ENCODE measurements around the gene KCTD17.

The KCTD17 gene

DNA sequence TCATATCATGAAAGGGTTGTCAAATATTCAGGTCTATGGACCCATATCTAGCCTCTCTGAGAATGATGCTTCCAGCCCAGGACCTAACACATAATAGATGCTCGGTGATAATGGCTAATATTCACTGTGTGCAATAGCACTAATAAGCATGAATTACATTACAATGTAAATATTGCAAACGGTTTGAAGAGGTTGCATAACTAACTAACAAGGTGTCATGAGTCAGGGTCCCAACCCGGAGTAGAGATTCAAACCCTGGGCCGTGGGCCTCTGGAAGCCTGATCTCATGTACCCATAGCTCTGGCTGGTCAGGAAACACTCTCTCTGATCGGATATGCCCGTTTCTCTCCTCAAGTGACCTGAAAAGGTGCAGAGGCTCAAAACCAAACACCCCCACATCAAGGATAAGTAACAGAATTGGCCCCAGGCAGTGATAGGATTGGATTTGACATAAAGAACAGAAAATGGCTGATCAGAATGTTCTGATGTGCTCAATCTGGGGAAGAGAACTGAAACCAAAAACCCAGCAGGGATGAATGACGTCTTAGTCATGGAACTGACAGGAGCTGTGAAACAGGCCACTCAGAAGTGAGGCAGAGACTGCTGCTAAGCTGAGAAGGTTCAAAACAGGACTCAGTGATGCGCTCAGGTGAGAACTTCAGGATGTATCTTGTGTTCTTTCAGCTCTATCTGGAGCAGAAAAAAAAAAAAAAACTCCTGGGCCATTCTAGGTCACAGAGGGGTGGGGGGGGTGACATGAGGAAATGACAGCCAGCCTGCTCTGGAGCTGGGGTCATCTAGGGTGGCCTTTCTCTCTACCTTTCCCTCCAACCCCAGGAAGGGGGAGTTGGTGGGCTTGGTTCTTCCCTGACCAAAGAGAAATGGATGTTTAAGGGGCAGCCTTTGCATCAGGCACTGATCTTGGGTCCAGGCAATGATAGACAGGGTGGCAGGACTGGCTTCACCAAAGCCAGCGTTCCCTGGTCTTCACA is 6.6 kb upstream of the KCTD17 start:
- H3K4me3 ChIP-seq (ENCODE audit: low read depth, low read length), result no peak overlapping the region
- H2AFZ ChIP-seq (ENCODE audit: low read length, unreplicated experiment), result no peak overlapping the region
- H3K27me3 ChIP-seq (ENCODE audit: insufficient read depth, low read length), result no peaks in the 10 kb centered on the region
- no peaks in the 10 kb centered on the region for H3K36me3 ChIP-seq (ENCODE audit: insufficient read depth, low read length)
- peaks cover 13% of the 10 kb centered on the region for H3K4me1 ChIP-seq (ENCODE audit: control insufficient read depth, insufficient read depth, low read length, unreplicated experiment)
- H3K27ac ChIP-seq (ENCODE audit: low read depth, low read length), result no peak overlapping the region
- no peaks in the 10 kb centered on the region for H3K79me2 ChIP-seq (ENCODE audit: control insufficient read depth, insufficient read depth, low read length, unreplicated experiment)

DNA sequence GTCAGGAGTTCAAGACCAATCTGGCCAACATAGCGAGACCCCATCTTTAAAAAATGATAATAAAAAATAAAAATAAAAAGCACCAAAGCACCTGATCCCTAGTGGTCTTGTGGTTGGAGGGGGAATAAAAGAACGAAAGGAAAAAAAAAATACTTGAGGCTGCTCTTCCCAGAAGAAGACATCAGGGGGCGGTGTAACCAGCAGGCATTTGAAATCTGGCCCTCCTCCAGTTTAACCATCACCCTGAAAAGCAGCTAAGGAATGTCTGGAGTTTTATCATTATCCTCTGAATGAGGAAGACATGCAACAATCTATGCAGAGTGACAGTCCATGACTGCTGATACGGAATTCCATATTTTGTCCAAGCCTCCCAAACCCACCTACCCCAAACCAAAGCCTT is 5.6 kb upstream of the KCTD17 start:
- H2AFZ ChIP-seq (ENCODE audit: low read length, unreplicated experiment), result no peak overlapping the region
- H3K36me3 ChIP-seq (ENCODE audit: insufficient read depth, low read length), result no peaks in the 10 kb centered on the region
- no peaks in the 10 kb centered on the region for H3K79me2 ChIP-seq (ENCODE audit: control insufficient read depth, insufficient read depth, low read length, unreplicated experiment)
- no peak overlapping the region for H3K27ac ChIP-seq (ENCODE audit: low read depth, low read length)
- H3K27me3 ChIP-seq (ENCODE audit: insufficient read depth, low read length), result no peaks in the 10 kb centered on the region
- H3K4me3 ChIP-seq (ENCODE audit: low read depth, low read length), result no peak overlapping the region
- H3K4me1 ChIP-seq (ENCODE audit: control insufficient read depth, insufficient read depth, low read length, unreplicated experiment), result peaks cover 7% of the 10 kb centered on the region

DNA sequence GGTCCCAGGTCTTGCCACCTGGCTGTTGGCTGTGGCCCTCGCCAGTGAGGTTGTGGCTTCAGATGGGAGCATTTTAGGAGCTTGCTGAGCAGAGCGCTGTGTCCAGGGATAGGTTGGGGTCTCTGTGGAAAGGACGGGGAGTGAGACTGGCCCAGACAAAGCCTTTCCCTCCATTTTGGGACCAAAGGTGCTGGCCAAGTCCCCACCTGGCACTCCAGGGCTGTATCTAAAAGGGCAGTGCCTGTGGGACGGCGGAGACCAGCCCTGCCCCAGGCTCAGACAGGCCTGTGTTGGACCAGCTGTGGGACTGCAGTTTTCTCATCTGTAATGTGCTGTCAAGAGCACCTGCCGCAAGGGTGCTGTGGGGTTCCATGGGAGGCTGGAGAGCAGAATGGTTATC is 5.0 kb upstream of the KCTD17 start:
- Histone ChIP-seq H3K27me3 (ENCODE audit: insufficient read depth, low read length) (no peaks in the 10 kb centered on the region), H3K4me3 (ENCODE audit: low read depth, low read length) (no peak overlapping the region), H3K27ac (ENCODE audit: low read depth, low read length) (no peak overlapping the region), H3K4me1 (ENCODE audit: control insufficient read depth, insufficient read depth, low read length, unreplicated experiment) (peaks cover 5% of the 10 kb centered on the region), H3K79me2 (ENCODE audit: control insufficient read depth, insufficient read depth, low read length, unreplicated experiment) (no peaks in the 10 kb centered on the region), H3K36me3 (ENCODE audit: insufficient read depth, low read length) (no peaks in the 10 kb centered on the region), H2AFZ (ENCODE audit: low read length, unreplicated experiment) (no peak overlapping the region)

DNA sequence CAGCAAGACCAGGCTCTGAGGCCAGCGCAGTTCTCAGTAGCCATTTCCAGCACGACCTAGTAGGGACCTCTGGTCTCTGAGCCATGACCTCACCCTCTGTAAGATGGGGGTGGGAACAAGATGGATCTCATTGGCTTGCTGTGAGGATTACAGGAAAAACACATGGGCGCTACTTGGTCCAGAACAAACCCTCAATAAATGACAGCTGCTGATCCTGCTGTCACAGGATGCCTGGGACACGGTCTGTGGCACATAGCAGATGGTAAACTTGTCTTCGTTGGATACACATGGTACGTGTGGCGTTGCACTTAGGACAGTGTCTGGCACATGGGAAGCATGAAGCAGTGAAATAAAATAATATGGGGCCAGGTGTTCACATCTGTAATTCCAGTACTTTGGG is 4.5 kb upstream of the KCTD17 start:
- H3K79me2 ChIP-seq (ENCODE audit: control insufficient read depth, insufficient read depth, low read length, unreplicated experiment), result no peaks in the 10 kb centered on the region
- no peak overlapping the region for H3K27ac ChIP-seq (ENCODE audit: low read depth, low read length)
- H3K4me3 ChIP-seq (ENCODE audit: low read depth, low read length), result no peak overlapping the region
- peaks cover 5% of the 10 kb centered on the region for H3K4me1 ChIP-seq (ENCODE audit: control insufficient read depth, insufficient read depth, low read length, unreplicated experiment)
- H2AFZ ChIP-seq (ENCODE audit: low read length, unreplicated experiment), result no peak overlapping the region
- no peaks in the 10 kb centered on the region for H3K27me3 ChIP-seq (ENCODE audit: insufficient read depth, low read length)
- H3K36me3 ChIP-seq (ENCODE audit: insufficient read depth, low read length), result no peaks in the 10 kb centered on the region

DNA sequence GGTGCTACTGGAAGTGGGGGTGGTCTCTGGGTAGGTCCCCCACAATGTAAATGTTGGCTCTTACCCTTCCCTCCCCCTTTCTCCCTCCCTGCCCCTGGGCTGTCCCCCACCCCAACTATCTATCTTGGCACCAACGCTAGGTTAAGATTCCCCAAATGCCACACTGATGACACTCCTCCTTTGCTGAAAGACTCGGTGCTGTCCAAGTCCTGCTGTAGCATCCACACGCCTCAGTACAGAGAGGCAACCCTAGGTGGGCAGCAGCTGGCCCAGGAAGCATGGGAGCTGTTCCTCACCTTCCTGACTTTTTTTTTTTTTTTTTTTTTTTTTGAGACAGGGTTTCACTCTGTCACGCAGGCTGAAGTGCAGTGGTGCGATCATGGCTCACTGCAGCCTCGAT is 3.4 kb upstream of the KCTD17 start:
- Histone ChIP-seq H3K27me3 (ENCODE audit: insufficient read depth, low read length) (no peaks in the 10 kb centered on the region), H3K79me2 (ENCODE audit: control insufficient read depth, insufficient read depth, low read length, unreplicated experiment) (no peaks in the 10 kb centered on the region), H3K4me1 (ENCODE audit: control insufficient read depth, insufficient read depth, low read length, unreplicated experiment) (peaks cover 9% of the 10 kb centered on the region), H2AFZ (ENCODE audit: low read length, unreplicated experiment) (no peak overlapping the region), H3K36me3 (ENCODE audit: insufficient read depth, low read length) (no peaks in the 10 kb centered on the region), H3K27ac (ENCODE audit: low read depth, low read length) (no peak overlapping the region), H3K4me3 (ENCODE audit: low read depth, low read length) (no peak overlapping the region)

DNA sequence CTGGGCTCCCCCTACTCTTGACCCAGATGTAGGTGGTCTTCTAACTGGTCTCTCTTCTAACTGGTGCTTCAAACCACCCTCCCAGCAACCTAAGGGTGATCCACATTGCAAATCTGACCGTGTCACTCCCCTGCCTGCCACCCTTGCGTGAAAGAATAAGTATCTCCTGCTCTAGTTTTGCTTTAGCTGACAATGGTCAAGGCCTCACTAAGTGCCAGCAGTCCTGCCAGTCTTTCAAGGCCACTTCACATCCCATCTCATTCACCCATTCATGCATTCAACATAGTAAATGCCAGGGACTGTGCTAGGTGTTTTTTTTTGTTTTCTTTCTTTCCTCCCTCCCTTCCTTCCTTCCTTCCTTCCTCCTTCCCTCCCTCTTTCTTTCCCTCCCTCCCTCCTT is 2.3 kb upstream of the KCTD17 start:
- no peak overlapping the region for H3K27ac ChIP-seq (ENCODE audit: low read depth, low read length)
- H3K36me3 ChIP-seq (ENCODE audit: insufficient read depth, low read length), result no peaks in the 10 kb centered on the region
- no peak overlapping the region for H2AFZ ChIP-seq (ENCODE audit: low read length, unreplicated experiment)
- no peak overlapping the region for H3K4me3 ChIP-seq (ENCODE audit: low read depth, low read length)
- peaks cover 9% of the 10 kb centered on the region for H3K4me1 ChIP-seq (ENCODE audit: control insufficient read depth, insufficient read depth, low read length, unreplicated experiment)
- no peaks in the 10 kb centered on the region for H3K27me3 ChIP-seq (ENCODE audit: insufficient read depth, low read length)
- no peaks in the 10 kb centered on the region for H3K79me2 ChIP-seq (ENCODE audit: control insufficient read depth, insufficient read depth, low read length, unreplicated experiment)

DNA sequence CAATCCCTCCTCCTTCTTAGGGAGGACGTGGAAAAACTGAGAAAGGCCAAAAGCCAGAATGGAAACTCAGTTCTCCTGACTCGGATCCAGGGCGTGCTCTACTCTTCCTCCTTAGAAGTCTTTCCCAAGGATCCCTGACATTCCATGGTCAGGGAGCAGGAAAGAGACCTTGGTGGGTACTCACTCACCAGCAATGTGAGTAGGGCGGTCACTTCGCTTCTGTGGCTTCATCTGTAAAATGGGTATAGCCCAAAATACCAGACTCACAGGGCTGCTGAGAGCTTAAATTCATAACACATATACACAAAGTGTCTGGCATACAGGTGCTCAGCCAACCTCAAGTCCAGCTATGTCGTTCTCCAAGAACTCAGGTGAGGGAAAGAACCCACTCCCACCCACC is 629 bp upstream of the KCTD17 start:
- Histone ChIP-seq H3K4me3 (ENCODE audit: low read depth, low read length) (no peak overlapping the region), H3K36me3 (ENCODE audit: insufficient read depth, low read length) (no peaks in the 10 kb centered on the region), H3K27ac (ENCODE audit: low read depth, low read length) (no peak overlapping the region), H2AFZ (ENCODE audit: low read length, unreplicated experiment) (no peak overlapping the region), H3K79me2 (ENCODE audit: control insufficient read depth, insufficient read depth, low read length, unreplicated experiment) (no peaks in the 10 kb centered on the region), H3K4me1 (ENCODE audit: control insufficient read depth, insufficient read depth, low read length, unreplicated experiment) (peaks cover 4% of the 10 kb centered on the region), H3K27me3 (ENCODE audit: insufficient read depth, low read length) (no peaks in the 10 kb centered on the region)

DNA sequence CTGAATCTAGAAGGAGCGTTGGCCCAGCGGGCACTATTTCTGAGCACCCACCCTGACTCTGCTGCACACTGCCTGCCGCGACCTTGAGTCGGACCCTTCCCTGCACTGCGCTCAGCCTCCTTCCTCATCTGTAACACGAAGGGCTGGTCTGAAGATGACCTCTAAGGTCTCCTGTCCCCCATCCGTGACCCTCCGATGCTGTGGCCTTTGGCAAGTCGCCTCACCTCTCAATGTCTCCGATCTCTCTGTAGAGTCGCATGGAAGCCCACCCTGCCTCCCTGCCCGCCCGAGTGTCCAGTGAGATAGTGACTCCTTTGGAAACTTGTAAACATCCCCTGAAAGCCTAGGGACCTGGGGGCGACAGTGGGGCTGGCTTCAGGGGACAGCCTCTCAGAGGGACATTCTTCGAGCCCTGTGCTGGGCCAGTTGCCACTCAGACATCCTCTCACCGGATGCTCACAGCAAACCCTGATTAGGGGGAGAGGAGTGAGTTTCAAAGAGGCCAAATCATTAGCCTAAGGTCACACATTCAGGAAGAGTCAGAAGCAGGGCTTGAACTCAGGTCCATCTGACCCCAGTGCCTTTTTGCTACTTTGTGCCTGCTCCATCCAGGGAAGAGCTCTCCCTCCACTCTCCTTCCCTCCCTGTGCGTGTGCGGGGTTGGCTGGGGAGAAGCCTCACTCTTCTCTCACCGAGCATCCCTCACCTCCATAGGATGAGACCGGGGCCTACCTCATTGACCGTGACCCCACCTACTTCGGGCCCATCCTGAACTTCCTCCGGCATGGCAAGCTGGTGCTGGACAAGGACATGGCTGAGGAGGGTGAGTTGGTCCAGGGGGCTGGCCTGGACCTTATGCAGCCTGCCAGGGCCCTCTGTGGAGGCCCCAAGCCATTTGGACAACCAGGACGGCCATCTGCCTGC is 1.1 kb downstream of the KCTD17 start:
- Histone ChIP-seq H2AFZ (ENCODE audit: low read length, unreplicated experiment) (peak overlapping the region; percentile 14), H3K79me2 (ENCODE audit: control insufficient read depth, insufficient read depth, low read length, unreplicated experiment) (no peaks in the 10 kb centered on the region), H3K4me1 (ENCODE audit: control insufficient read depth, insufficient read depth, low read length, unreplicated experiment) (peaks cover 4% of the 10 kb centered on the region), H3K27me3 (ENCODE audit: insufficient read depth, low read length) (no peaks in the 10 kb centered on the region), H3K36me3 (ENCODE audit: insufficient read depth, low read length) (no peaks in the 10 kb centered on the region), H3K27ac (ENCODE audit: low read depth, low read length) (no peak overlapping the region), H3K4me3 (ENCODE audit: low read depth, low read length) (peak overlapping the region; percentile 81)

DNA sequence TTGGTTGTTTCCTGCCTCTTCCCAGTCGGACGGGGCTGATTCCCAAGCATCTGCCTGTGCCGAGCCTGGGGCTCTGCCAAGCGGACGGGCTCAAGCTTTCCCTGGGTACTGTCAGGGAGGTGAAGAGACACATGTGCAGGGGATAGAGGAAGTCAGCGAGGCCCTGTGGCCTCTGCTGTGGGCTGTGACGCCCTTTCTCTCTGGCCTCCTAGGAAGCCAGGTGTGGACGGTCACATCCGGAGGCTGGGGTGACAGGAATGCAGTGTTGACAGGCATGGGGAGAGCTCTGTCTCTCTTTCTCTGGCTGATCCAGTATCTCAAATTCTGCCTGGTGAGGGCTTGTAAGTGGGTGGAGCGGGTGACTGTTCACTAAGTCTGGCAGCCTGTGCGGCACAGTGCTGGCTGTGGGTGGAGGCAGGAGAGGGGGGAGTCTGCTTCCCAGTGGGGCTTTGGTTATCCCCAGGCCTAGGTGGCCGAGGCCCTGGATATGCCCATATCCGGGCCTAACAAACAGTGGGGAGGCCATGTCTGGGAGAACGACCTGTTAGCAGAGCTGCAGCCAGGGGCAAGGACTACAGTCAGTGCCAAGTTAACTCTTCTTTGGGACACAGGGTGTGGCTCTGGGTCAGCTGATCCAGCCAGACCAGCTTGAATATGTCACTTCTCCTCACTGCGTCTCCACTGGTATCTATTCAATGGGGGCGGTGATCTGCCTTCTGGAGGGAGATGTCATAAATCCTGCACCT is 1.9 kb downstream of the KCTD17 start:
- H3K36me3 ChIP-seq (ENCODE audit: insufficient read depth, low read length), result no peaks in the 10 kb centered on the region
- H3K27ac ChIP-seq (ENCODE audit: low read depth, low read length), result no peak overlapping the region
- H3K4me1 ChIP-seq (ENCODE audit: control insufficient read depth, insufficient read depth, low read length, unreplicated experiment), result peaks cover 4% of the 10 kb centered on the region
- H3K79me2 ChIP-seq (ENCODE audit: control insufficient read depth, insufficient read depth, low read length, unreplicated experiment), result no peaks in the 10 kb centered on the region
- no peak overlapping the region for H3K4me3 ChIP-seq (ENCODE audit: low read depth, low read length)
- no peak overlapping the region for H2AFZ ChIP-seq (ENCODE audit: low read length, unreplicated experiment)
- no peaks in the 10 kb centered on the region for H3K27me3 ChIP-seq (ENCODE audit: insufficient read depth, low read length)

DNA sequence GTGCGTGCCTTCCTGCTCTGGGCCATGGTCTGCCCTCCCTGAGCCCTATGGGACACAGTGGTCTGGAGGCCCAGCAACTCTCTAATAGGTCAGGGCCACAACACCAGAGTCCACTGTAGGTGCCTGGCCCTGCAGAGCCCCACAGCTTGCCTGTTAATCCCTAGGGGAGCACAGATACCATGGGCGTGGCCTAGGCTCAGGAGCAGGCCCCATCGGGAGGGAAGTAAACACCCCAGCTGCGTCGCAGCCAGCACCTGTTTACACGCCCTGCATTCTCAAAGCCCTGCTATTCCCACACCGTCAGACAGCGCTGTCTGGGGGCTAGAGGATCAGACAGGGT is 2.5 kb downstream of the KCTD17 start:
- no peak overlapping the region for H2AFZ ChIP-seq (ENCODE audit: low read length, unreplicated experiment)
- H3K27ac ChIP-seq (ENCODE audit: low read depth, low read length), result no peak overlapping the region
- no peaks in the 10 kb centered on the region for H3K36me3 ChIP-seq (ENCODE audit: insufficient read depth, low read length)
- H3K4me3 ChIP-seq (ENCODE audit: low read depth, low read length), result no peak overlapping the region
- H3K27me3 ChIP-seq (ENCODE audit: insufficient read depth, low read length), result no peaks in the 10 kb centered on the region
- peaks cover 4% of the 10 kb centered on the region for H3K4me1 ChIP-seq (ENCODE audit: control insufficient read depth, insufficient read depth, low read length, unreplicated experiment)
- H3K79me2 ChIP-seq (ENCODE audit: control insufficient read depth, insufficient read depth, low read length, unreplicated experiment), result no peaks in the 10 kb centered on the region

Data from ACC112 (cell line).